H1 (cell line): Measurements from ENCODE around the gene PGM1. TPM values are rescaled to one million over a fixed set of nuclear protein-coding genes. Genes with fewer than 3 reads are reported as not detected.

Source experiments
- CTCF ChIA-PET: fragments of 300-600 bp; sonication (Branson Sonifier 250); formaldehyde crosslinking; loops from one replicate; lab custom pipeline; 2021; ENCODE audit not compliant: partially characterized antibody; lab: Charles Lee
- POLR2A ChIA-PET: fragments of 300-600 bp; sonication (Branson Sonifier 250); formaldehyde crosslinking; loops from one replicate; lab custom pipeline; 2021; ENCODE audit warnings: inconsistent platforms; ENCODE audit not compliant: partially characterized antibody; lab: Charles Lee
- DNase-seq, 2 experiments: peaks; one replicate each; pipeline versions ENCODE4 v3.0.0 to v3.0.0-alpha.2; 2010 to 2022; ENCODE audit warnings: low spot score in 2 of 2, low read depth in 1 of 2, mixed read lengths in 1 of 2
- FAIRE-seq: peaks from 2 replicates; lab custom pipeline; 2011; peaks lifted over from hg19 to GRCh38; lab: Jason Lieb, UNC
- H2AFZ ChIP-seq: 2 replicates; pipeline ENCODE4 v1.8.1; 2012; ENCODE audit warnings: low read length, inconsistent platforms
- H2AK5ac ChIP-seq: 2 replicates; pipeline ENCODE4 v1.6.1; 2013; ENCODE audit warnings: low read depth, low read length
- H2BK120ac ChIP-seq: replicated peaks from 2 replicates; pipeline ENCODE3; 2013; ENCODE audit warnings: low read depth, low read length, inconsistent platforms
- H2BK12ac ChIP-seq: 2 replicates; pipeline ENCODE4 v1.6.1; 2013; ENCODE audit warnings: low read depth, low read length
- H2BK15ac ChIP-seq: 2 replicates; pipeline ENCODE4 v1.6.1; 2013; ENCODE audit warnings: low read length
- H2BK20ac ChIP-seq: 2 replicates; pipeline ENCODE4 v1.6.1; 2013; ENCODE audit warnings: low read length
- H2BK5ac ChIP-seq: 2 replicates; pipeline ENCODE4 v1.6.1; 2013; ENCODE audit warnings: low read depth, low read length
- H3K14ac ChIP-seq: 2 replicates; pipeline ENCODE4 v1.6.1; 2013; ENCODE audit warnings: inconsistent platforms; ENCODE audit not compliant: insufficient read length
- H3K18ac ChIP-seq: 2 replicates; pipeline ENCODE4 v1.6.1; 2013; ENCODE audit warnings: low read length; ENCODE audit errors: extremely low read depth
- H3K23ac ChIP-seq: 2 replicates; pipeline ENCODE4 v1.6.1; 2013; ENCODE audit warnings: inconsistent platforms; ENCODE audit not compliant: insufficient read length
- H3K23me2 ChIP-seq: 2 replicates; pipeline ENCODE4 v1.6.1; 2013; ENCODE audit warnings: low read depth, low read length
- H3K27ac ChIP-seq: 2 replicates; pipeline ENCODE4 v1.6.1; 2011; ENCODE audit warnings: low read depth, low read length, inconsistent platforms
- H3K27me3 ChIP-seq, 4 experiments: replicated peaks in 1 of 4; 1 replicate in 1 of 4; 2 replicates in 3 of 4; pipeline versions ENCODE4 v1.6.1 to v1.8.1; 2011 to 2013; ENCODE audit warnings: low read length in 3 of 4, mild to moderate bottlenecking in 3 of 4, inconsistent platforms in 2 of 4, mixed read lengths in 2 of 4, moderate library complexity in 1 of 4; ENCODE audit not compliant: control insufficient read depth in 3 of 4, insufficient read depth in 3 of 4; ENCODE audit errors: extremely low read depth in 1 of 4
- H3K36me3 ChIP-seq, 4 experiments: 2 replicates each; pipeline versions ENCODE4 v1.6.1 to v1.8.1; 2011 to 2013; ENCODE audit warnings: mild to moderate bottlenecking in 4 of 4, low read length in 3 of 4, moderate library complexity in 2 of 4, control low read depth in 1 of 4, inconsistent platforms in 1 of 4; ENCODE audit not compliant: insufficient read depth in 4 of 4, control insufficient read depth in 2 of 4
- H3K4ac ChIP-seq: replicated peaks from 2 replicates; pipeline ENCODE3; 2013; ENCODE audit warnings: low read length, low read depth, mixed read lengths, inconsistent platforms; ENCODE audit not compliant: insufficient read length
- H3K4me1 ChIP-seq, 4 experiments: replicated peaks in 1 of 4; 1 replicate in 1 of 4; 2 replicates in 3 of 4; pipeline versions ENCODE4 v1.6.1 to v1.8.1; 2011 to 2013; ENCODE audit warnings: low read length in 3 of 4, inconsistent platforms in 2 of 4, mixed read lengths in 1 of 4; ENCODE audit not compliant: insufficient read depth in 4 of 4, control insufficient read depth in 3 of 4
- H3K4me2 ChIP-seq, 2 experiments: 2 replicates each; pipeline versions ENCODE4 v1.6.1 to v1.8.1; 2011 to 2013; ENCODE audit warnings: low read depth in 2 of 2, low read length in 2 of 2, control low read depth in 1 of 2, inconsistent platforms in 1 of 2, mild to moderate bottlenecking in 1 of 2; ENCODE audit not compliant: insufficient read depth in 1 of 2
- H3K4me3 ChIP-seq, 4 experiments: fragments of 200-600, 300-600 bp in 1 of 4; sonication (generic), shearing (Covaris generic), sonication (Bioruptor Twin) in 1 of 4; 2 replicates each; pipeline versions ENCODE4 v1.5.1 to v1.8.1; 2011 to 2016; ENCODE audit warnings: low read length in 4 of 4, low read depth in 3 of 4, control low read depth in 2 of 4, inconsistent platforms in 2 of 4, mild to moderate bottlenecking in 2 of 4, mixed read lengths in 1 of 4, moderate library complexity in 1 of 4; ENCODE audit not compliant: insufficient read depth in 2 of 4; ENCODE audit errors: extremely low read depth in 1 of 4
- H3K56ac ChIP-seq: replicated peaks from 2 replicates; pipeline ENCODE3; 2013; ENCODE audit warnings: low read depth, mild to moderate bottlenecking, mixed read lengths, low read length, inconsistent platforms; ENCODE audit not compliant: insufficient read length
- H3K79me1 ChIP-seq: 2 replicates; pipeline ENCODE4 v1.6.1; 2013; ENCODE audit warnings: low read depth, low read length, control low read depth
- H3K79me2 ChIP-seq, 2 experiments: 2 replicates each; pipeline versions ENCODE4 v1.6.1 to v1.8.1; 2012 to 2013; ENCODE audit warnings: low read length in 2 of 2, mild to moderate bottlenecking in 2 of 2, inconsistent platforms in 1 of 2; ENCODE audit not compliant: insufficient read depth in 2 of 2, control insufficient read depth in 1 of 2
- H3K9ac ChIP-seq, 4 experiments: replicated peaks in 1 of 4; 1 replicate in 1 of 4; 2 replicates in 3 of 4; pipeline versions ENCODE4 v1.6.1 to v1.8.1; 2011 to 2013; ENCODE audit warnings: low read depth in 3 of 4, low read length in 3 of 4, control low read depth in 2 of 4, mild to moderate bottlenecking in 2 of 4, moderate library complexity in 2 of 4, inconsistent platforms in 1 of 4; ENCODE audit errors: extremely low read depth in 1 of 4
- H3K9me3 ChIP-seq, 2 experiments: 2 replicates each; pipeline versions ENCODE4 v1.6.1 to v1.8.1; 2012 to 2013; ENCODE audit warnings: mild to moderate bottlenecking in 2 of 2, moderate library complexity in 2 of 2, control low read depth in 1 of 2, inconsistent platforms in 1 of 2, low read depth in 1 of 2, low read length in 1 of 2, mixed read lengths in 1 of 2; ENCODE audit not compliant: insufficient read depth in 2 of 2
- H4K20me1 ChIP-seq, 2 experiments: replicated peaks in 1 of 2; 2 replicates each; pipeline versions ENCODE3 to v1.8.1; 2011 to 2013; ENCODE audit warnings: inconsistent platforms in 2 of 2, low read length in 2 of 2, mild to moderate bottlenecking in 1 of 2; ENCODE audit not compliant: insufficient read depth in 2 of 2, control insufficient read depth in 1 of 2
- H4K5ac ChIP-seq: 2 replicates; pipeline ENCODE4 v1.6.1; 2013; ENCODE audit warnings: low read length, low read depth, mixed read lengths, inconsistent platforms; ENCODE audit not compliant: insufficient read length
- H4K8ac ChIP-seq: 2 replicates; pipeline ENCODE4 v1.8.0; 2013; ENCODE audit warnings: mild to moderate bottlenecking, moderate library complexity, low read length, inconsistent platforms; ENCODE audit not compliant: insufficient read depth; ENCODE audit errors: extremely low read depth
- H4K91ac ChIP-seq: replicated peaks from 2 replicates; pipeline ENCODE3; 2013; ENCODE audit warnings: low read length, mixed read lengths, inconsistent platforms; ENCODE audit not compliant: insufficient read length
- CBX5 ChIP-seq: fragments of 300-800, 300-1000 bp; sonication (generic); IDR thresholded peaks from 2 replicates; pipeline ENCODE4 v1.7.1; 2016; ENCODE audit warnings: antibody characterized with exemption, low read length, low read depth
- CBX8 ChIP-seq: fragments of 300-800, 300-1000 bp; sonication (generic); IDR thresholded peaks from 2 replicates; pipeline ENCODE4 v1.7.1; 2016; ENCODE audit warnings: low read depth, low read length, borderline replicate concordance
- EP300 ChIP-seq, 2 experiments: IDR thresholded peaks; 1 replicate in 1 of 2; 2 replicates in 1 of 2; pipeline ENCODE4 v1.6.1; 2011 to 2012; ENCODE audit warnings: low read depth in 2 of 2, low read length in 2 of 2, mild to moderate bottlenecking in 2 of 2, borderline replicate concordance in 1 of 2, inconsistent platforms in 1 of 2, moderate library complexity in 1 of 2
- FOSL1 ChIP-seq: IDR thresholded peaks from 2 replicates; pipeline ENCODE4 v1.6.1; 2011; ENCODE audit warnings: mild to moderate bottlenecking, low read depth, low read length, moderate library complexity; ENCODE audit not compliant: insufficient read depth
- KDM1A ChIP-seq: fragments of 200-600, 300-600 bp; sonication (generic); IDR thresholded peaks from 2 replicates; pipeline ENCODE4 v1.7.1; 2016; ENCODE audit warnings: mild to moderate bottlenecking, low read length, borderline replicate concordance
- MAFK ChIP-seq: IDR thresholded peaks from 2 replicates; pipeline ENCODE4 v1.6.1; 2012; ENCODE audit warnings: low read depth, mild to moderate bottlenecking, improper control_type of control experiment, low read length
- POLR2A ChIP-seq, 2 experiments: IDR thresholded peaks; 1 replicate in 1 of 2; 2 replicates in 1 of 2; pipeline ENCODE4 v1.6.1; 2011; ENCODE audit warnings: low read depth in 2 of 2, low read length in 2 of 2, mild to moderate bottlenecking in 2 of 2; ENCODE audit errors: control extremely low read depth in 1 of 2
- RAD21 ChIP-seq, 2 experiments: IDR thresholded peaks in 1 of 2; conservative IDR thresholded peaks in 1 of 2; 2 replicates each; pipeline ENCODE4 v1.6.1; 2011; ENCODE audit warnings: low read depth in 2 of 2, low read length in 2 of 2, improper control_type of control experiment in 1 of 2, inconsistent platforms in 1 of 2, mild to moderate bottlenecking in 1 of 2, moderate library complexity in 1 of 2
- RXRA ChIP-seq: IDR thresholded peaks from 2 replicates; pipeline ENCODE4 v1.6.1; 2011; ENCODE audit warnings: low read depth, mild to moderate bottlenecking, low read length, moderate library complexity; ENCODE audit not compliant: insufficient read depth
- SIRT6 ChIP-seq: IDR thresholded peaks from one replicate; pipeline ENCODE4 v1.7.1; 2012; ENCODE audit warnings: low read length, inconsistent platforms
- SP4 ChIP-seq: IDR thresholded peaks from 2 replicates; pipeline ENCODE4 v1.6.1; 2012; ENCODE audit warnings: low read length, inconsistent platforms
- TCF12 ChIP-seq: IDR thresholded peaks from 2 replicates; pipeline ENCODE4 v1.6.1; 2011; ENCODE audit warnings: low read depth, mild to moderate bottlenecking, low read length
- ZNF274 ChIP-seq: IDR thresholded peaks from 2 replicates; pipeline ENCODE4 v1.7.0; 2012; ENCODE audit warnings: low read length, borderline replicate concordance; ENCODE audit errors: extremely low read depth
- WGBS, 2 experiments: shearing (Covaris generic) in 1 of 2; methylation state at CpG; one replicate each; pipeline versions ENCODE4 v1.1.6 to v1.1.7; 2013 to 2015; ENCODE audit warnings: low lambda C conversion rate in 2 of 2, mixed read lengths in 2 of 2, inconsistent platforms in 1 of 2, low coverage in 1 of 2, missing lambda C conversion rate in 1 of 2; ENCODE audit not compliant: insufficient replicate concordance in 2 of 2, insufficient coverage in 1 of 2, insufficient read length in 1 of 2; ENCODE audit errors: extremely low coverage in 1 of 2, missing lambda C conversion rate in 1 of 2; 5-methylcytosine and 5-hydroxymethylcytosine counted together
- polyA plus RNA-seq, 7 experiments: library from polyadenylated mRNA; depleted of rRNA in 3 of 7; stranded (reverse) in 5 of 7; unstranded in 2 of 7; fragments of >200 nt in 5 of 7; fragments of 200-250 nt in 2 of 7; gene quantifications; 1 replicate in 5 of 7; 2 replicates in 1 of 7; 4 replicates in 1 of 7; pipeline versions ENCODE4 v1.2.1 to v1.2.3, GENCODE V29; 2011 to 2013; ENCODE audit warnings: missing spikeins in 2 of 7, mixed read lengths in 2 of 7
- total RNA-seq: library from RNA; stranded (reverse); fragmentation: NEBNext Ultra II Directional; extraction: Animal tissue kit (Norgen Biotek cat#: 25700); gene quantifications from 2 replicates; pipeline ENCODE4 v1.2.1, GENCODE V29; 2021

Gene PGM1
- total and polyA plus RNA-seq, 2 of the 8 experiments (the other 6 are each of a cell fraction or from before 2014, with no cell fraction given): 33.0 to 65.4 TPM

GRCh38 chr1:63703701-63704107 is 110.5 kb downstream of the PGM1 start:
- no peak for FAIRE-seq
- Histone ChIP-seq H3K79me1 (no peaks in the 10 kb centered on the region), H3K4me2 (no peak overlapping the region), H2BK120ac (no peak overlapping the region), H3K27me3 (no peaks in the 10 kb centered on the region), H3K27ac (no peak overlapping the region), H3K4me3 (no peak overlapping the region), H3K18ac (no peak overlapping the region; the same call in 1 of the 2 replicates), H2BK12ac (no peak overlapping the region), H3K9me3 (no peaks in the 10 kb centered on the region), H3K23ac (no peak overlapping the region), H2AFZ (no peak overlapping the region), H3K4me1 (peaks cover 0 to 9% (median 3%) of the 10 kb centered on the region in 4 experiments; a peak in 4 of 7 replicates), H3K56ac (no peak overlapping the region), H2BK5ac (no peak overlapping the region), H4K20me1 (no peaks in the 10 kb centered on the region), H3K36me3 (no peaks in the 10 kb centered on the region; a peak in 1 of 8 replicates), H3K79me2 (no peaks in the 10 kb centered on the region), H2BK15ac (no peak overlapping the region), H2BK20ac (no peak overlapping the region), H3K9ac (no peak overlapping the region; a peak in 1 of 7 replicates), H4K5ac (no peak overlapping the region), H2AK5ac (no peak overlapping the region), H3K23me2 (no peaks in the 10 kb centered on the region; the same call in 1 of the 2 replicates), H3K4ac (no peak overlapping the region), H4K91ac (no peak overlapping the region), H4K8ac (no peak overlapping the region), H3K14ac (no peak overlapping the region)
- ChIA-PET POLR2A (interaction anchor here (0.6 kb wide), 1 partner anchor 559 kb away, joined by 3 read pairs; no protein-coding TSS in a partner anchor), CTCF (interaction anchor here (0.6 to 4.5 kb wide), 6 partner anchors 12 to 460 kb away, joined by 3 to 26 read pairs (median 4); no protein-coding TSS in a partner anchor)
- DNase-seq: no peak
- 75% methylated on average over 8 of the region's 8 CpGs; no CpG with 5 or more reads in 1 of the 2 experiments for WGBS, 2 experiments
- TF ChIP-seq ZNF274 (no peak), EP300 (IDR thresholded peaks at IDR 0.05; ENCODE audit: borderline replicate concordance in 1 of 2, low read depth in 2 of 2, low read length in 2 of 2) (no peak), RAD21 (IDR thresholded peaks at IDR 0.05 in 1 of 2, conservative IDR thresholded peaks at IDR 0.05 in 1 of 2; ENCODE audit: low read depth in 2 of 2, low read length in 2 of 2) (no peak), CBX5 (no peak), CBX8 (no peak), KDM1A (no peak), FOSL1 (no peak), SP4 (no peak), SIRT6 (no peak), MAFK (no peak), POLR2A (IDR thresholded peaks at IDR 0.05; ENCODE audit: control extremely low read depth in 1 of 2, low read depth in 2 of 2, low read length in 2 of 2) (no peak), TCF12 (no peak), RXRA (no peak)
